Keratinocyte (primary cell): ENCODE results near the gene CHCHD6. TPM values are rescaled to one million over a fixed set of nuclear protein-coding genes. Genes with fewer than 3 reads are reported as not detected.

Source experiments
- DNase-seq: peaks from one replicate; pipeline ENCODE4 v3.0.0-alpha.2; 2011; ENCODE audit warnings: low read depth, missing footprints, low spot score
- FAIRE-seq: peaks from 2 replicates; lab custom pipeline; 2011; peaks lifted over from hg19 to GRCh38; lab: Jason Lieb, UNC
- H2AFZ ChIP-seq: 2 replicates; pipeline ENCODE4 v1.6.0; 2012; ENCODE audit warnings: low read length, control low read depth, inconsistent platforms; ENCODE audit not compliant: control insufficient read depth
- H3K27ac ChIP-seq: 2 replicates; pipeline ENCODE4 v1.5.1; 2011; ENCODE audit warnings: low read length; ENCODE audit not compliant: control insufficient read depth, insufficient read depth
- H3K27me3 ChIP-seq: 3 replicates; pipeline ENCODE4 v1.6.0; 2011; ENCODE audit warnings: low read length; ENCODE audit not compliant: control insufficient read depth, insufficient read depth; ENCODE audit errors: extremely low read depth
- H3K36me3 ChIP-seq, 2 experiments: 2 replicates in 1 of 2; 3 replicates in 1 of 2; pipeline ENCODE4 v1.5.1; 2011; ENCODE audit warnings: low read length in 2 of 2, mild to moderate bottlenecking in 1 of 2; ENCODE audit not compliant: control insufficient read depth in 2 of 2, insufficient read depth in 2 of 2; ENCODE audit errors: extremely low read depth in 1 of 2
- H3K4me1 ChIP-seq: 3 replicates; pipeline ENCODE4 v1.5.1; 2011; ENCODE audit warnings: low read length; ENCODE audit not compliant: control insufficient read depth, insufficient read depth; ENCODE audit errors: extremely low read depth
- H3K4me2 ChIP-seq: 3 replicates; pipeline ENCODE4 v1.6.0; 2011; ENCODE audit warnings: low read depth, low read length; ENCODE audit not compliant: control insufficient read depth, insufficient read depth; ENCODE audit errors: extremely low read depth
- H3K4me3 ChIP-seq, 3 experiments: fragments of 200-600 bp in 1 of 3; sonication (generic) in 1 of 3; 2 replicates in 2 of 3; 3 replicates in 1 of 3; pipeline ENCODE4 v1.5.1; 2011 to 2016; ENCODE audit warnings: low read length in 3 of 3, mild to moderate bottlenecking in 3 of 3, control low read depth in 2 of 3, inconsistent platforms in 1 of 3, low read depth in 1 of 3, mixed read lengths in 1 of 3, mixed run types in 1 of 3, moderate library complexity in 1 of 3; ENCODE audit not compliant: control insufficient read depth in 2 of 3, insufficient read depth in 2 of 3; ENCODE audit errors: extremely low read depth in 1 of 3
- H3K79me2 ChIP-seq: 2 replicates; pipeline ENCODE4 v1.6.0; 2012; ENCODE audit warnings: low read length; ENCODE audit not compliant: control insufficient read depth, insufficient read depth
- H3K9ac ChIP-seq: 3 replicates; pipeline ENCODE4 v1.6.0; 2011; ENCODE audit warnings: low read length; ENCODE audit not compliant: control insufficient read depth, insufficient read depth; ENCODE audit errors: extremely low read depth
- H3K9me1 ChIP-seq: 3 replicates; pipeline ENCODE4 v1.6.0; 2011; ENCODE audit warnings: low read length; ENCODE audit not compliant: control insufficient read depth, insufficient read depth; ENCODE audit errors: extremely low read depth
- H3K9me3 ChIP-seq: 2 replicates; pipeline ENCODE4 v1.5.1; 2012; ENCODE audit warnings: low read depth, low read length; ENCODE audit not compliant: control insufficient read depth
- H4K20me1 ChIP-seq: 3 replicates; pipeline ENCODE4 v1.6.0; 2011; ENCODE audit warnings: low read length; ENCODE audit not compliant: control insufficient read depth, insufficient read depth; ENCODE audit errors: extremely low read depth
- CTCF ChIP-seq, 3 experiments: IDR thresholded peaks in 1 of 3; conservative IDR thresholded peaks in 1 of 3; optimal IDR thresholded peaks in 1 of 3; 2 replicates in 2 of 3; 3 replicates in 1 of 3; pipeline versions ENCODE3 to v1.5.1; 2011; ENCODE audit warnings: low read length in 3 of 3, mild to moderate bottlenecking in 3 of 3, moderate library complexity in 2 of 3, control low read depth in 1 of 3, inconsistent platforms in 1 of 3; ENCODE audit not compliant: insufficient read depth in 2 of 3; ENCODE audit errors: extremely low read depth in 1 of 3
- EZH2 ChIP-seq: IDR thresholded peaks from one replicate; pipeline ENCODE4 v1.6.1; 2012; ENCODE audit warnings: inconsistent platforms, mild to moderate bottlenecking, low read length, moderate library complexity
- dilution Hi-C: fragments of 300-500 bp; cut with MboI; formaldehyde crosslinking; loops from one replicate; pipeline ENCODE4 v1.7.0; 2020; ENCODE audit warnings: low sequenced_read_pairs; ENCODE audit not compliant: extremely low pct_ligation_motif_present
- polyA plus RNA-seq, 5 experiments: library from polyadenylated mRNA; depleted of rRNA in 3 of 5; stranded (reverse) in 3 of 5; stranded (forward) in 1 of 5; unstranded in 1 of 5; fragments of >200 nt; gene quantifications; 1 replicate in 1 of 5; 2 replicates in 3 of 5; 3 replicates in 1 of 5; pipeline versions ENCODE4 v1.2.1 to v1.2.3, GENCODE V29; 2011 to 2012; ENCODE audit warnings: missing spikeins in 2 of 5, low read depth in 1 of 5, low replicate concordance in 1 of 5

The CHCHD6 gene
- polyA plus RNA-seq, 1 donor (not counting 4 experiments of a cell fraction or from before 2014, with no cell fraction given) = 21.7 TPM

DNA sequence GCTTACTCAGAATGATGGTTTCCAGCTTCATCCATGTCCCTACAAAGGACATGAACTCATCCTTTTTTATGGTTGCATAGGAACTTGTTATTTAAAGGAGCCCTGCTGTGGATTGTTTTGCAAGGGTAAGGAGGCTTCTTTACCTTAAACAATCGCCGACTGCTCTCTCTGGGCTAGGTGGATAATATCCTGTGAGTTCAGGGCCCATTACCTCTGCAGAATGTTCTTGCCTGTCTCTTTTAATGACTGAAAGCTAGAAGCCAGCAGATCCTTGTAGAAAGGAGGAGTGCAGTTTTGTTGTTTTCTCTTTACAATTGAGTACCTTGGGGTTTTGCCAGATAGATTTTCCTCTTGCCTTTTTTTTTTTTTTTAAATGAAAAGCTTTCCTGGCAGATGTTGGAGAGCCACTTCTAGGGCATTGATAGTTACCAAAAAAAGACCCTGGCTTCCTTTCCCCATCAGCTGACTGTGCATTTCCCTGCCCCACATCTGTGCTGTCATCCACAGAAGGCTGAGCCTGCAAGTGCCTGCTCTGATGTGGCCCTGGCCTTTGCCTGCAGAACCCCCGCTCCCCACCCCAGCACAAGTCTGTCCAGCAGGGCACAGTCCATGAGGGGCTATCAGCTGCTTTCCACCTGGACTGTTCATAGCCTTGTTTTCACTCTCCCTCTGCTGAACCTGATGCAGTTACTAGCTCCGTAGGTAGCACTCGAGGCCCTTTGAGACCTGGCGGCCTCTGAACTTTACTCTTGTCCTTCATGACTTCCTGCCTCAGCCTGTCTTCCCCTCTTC is 113.1 kb downstream of the CHCHD6 start:
- Histone ChIP-seq H3K27me3 (no peaks in the 10 kb centered on the region), H3K9ac (no peak overlapping the region), H3K36me3 (no peaks in the 10 kb centered on the region), H3K9me1 (no peaks in the 10 kb centered on the region), H3K9me3 (no peaks in the 10 kb centered on the region), H2AFZ (no peak overlapping the region), H3K4me1 (no peaks in the 10 kb centered on the region), H3K79me2 (no peaks in the 10 kb centered on the region), H3K4me2 (no peak overlapping the region), H3K4me3 (no peak overlapping the region), H4K20me1 (no peaks in the 10 kb centered on the region), H3K27ac (no peak overlapping the region)
- no peak for TF ChIP-seq EZH2
- no peak for DNase-seq
- dilution Hi-C loops = no loop called here
- FAIRE-seq = no peak

- Histone ChIP-seq H4K20me1 (no peaks in the 10 kb centered on the region), H3K4me1 (no peaks in the 10 kb centered on the region), H3K27me3 (no peaks in the 10 kb centered on the region), H3K4me2 (no peak overlapping the region), H3K9me3 (no peaks in the 10 kb centered on the region), H3K9ac (no peak overlapping the region), H3K9me1 (no peaks in the 10 kb centered on the region), H3K27ac (no peak overlapping the region), H3K36me3 (no peaks in the 10 kb centered on the region), H3K79me2 (no peaks in the 10 kb centered on the region), H3K4me3 (no peak overlapping the region), H2AFZ (no peak overlapping the region)
- no peak for TF ChIP-seq EZH2
- no peak for TF ChIP-seq CTCF (optimal IDR thresholded peaks at IDR 0.05 in 1 of 3, IDR thresholded peaks at IDR 0.05 in 1 of 3, conservative IDR thresholded peaks at IDR 0.05 in 1 of 3; ENCODE audit: extremely low read depth in 1 of 3, insufficient read depth in 2 of 3, low read length in 3 of 3)
- dilution Hi-C loops = no loop called here
- DNase-seq (no peak), FAIRE-seq (no peak)
These were observed 113.7 kb downstream of the CHCHD6 start for GRCh38 chr3:126817781-126818180.
